MCF 10A (cell line): Measurements from ENCODE around the gene MST1R. TPM values are rescaled to one million over a fixed set of nuclear protein-coding genes. Genes with fewer than 3 reads are reported as not detected.

Source experiments
- BruUV-seq: library from RNA; stranded (reverse); fragments of 400-500 nt; replicated peaks from 2 replicates; lab custom pipeline; 2021; lab: Mats Ljungman, UMichigan
- CTCF ChIA-PET: fragments of 300-600 bp; sonication (Branson Sonifier 250); formaldehyde crosslinking; extraction: SDS; loops from one replicate; lab custom pipeline; 2021; ENCODE audit warnings: antibody characterized with exemption, inconsistent platforms; lab: Yijun Ruan, JAX
- POLR2A ChIA-PET: fragments of 300-600, 350-650 bp; sonication (Branson Sonifier 250); formaldehyde crosslinking; extraction: SDS; loops from one replicate; lab custom pipeline; 2020; ENCODE audit warnings: antibody characterized with exemption, inconsistent platforms; lab: Yijun Ruan, JAX
- DNase-seq: peaks from one replicate; pipeline ENCODE4 v3.0.0-alpha.2; 2018; ENCODE audit not compliant: unreplicated experiment
- H3K27ac Mint-ChIP-seq: one replicate; pipeline ENCODE4 v1.8.0; 2022; ENCODE audit warnings: mild to moderate bottlenecking, low read depth, mixed read lengths; ENCODE audit not compliant: unreplicated experiment
- H3K27me3 Mint-ChIP-seq: one replicate; pipeline ENCODE4 v1.8.0; 2022; ENCODE audit warnings: mixed read lengths; ENCODE audit not compliant: insufficient read depth, unreplicated experiment
- H3K36me3 Mint-ChIP-seq: one replicate; pipeline ENCODE4 v1.8.0; 2022; ENCODE audit warnings: mild to moderate bottlenecking, moderate library complexity, mixed read lengths; ENCODE audit not compliant: insufficient read depth, unreplicated experiment
- H3K4me1 Mint-ChIP-seq: one replicate; pipeline ENCODE4 v1.8.0; 2022; ENCODE audit warnings: mixed read lengths; ENCODE audit not compliant: insufficient read depth, unreplicated experiment
- H3K4me3 Mint-ChIP-seq: one replicate; pipeline ENCODE4 v1.8.0; 2022; ENCODE audit warnings: mild to moderate bottlenecking, moderate library complexity, mixed read lengths; ENCODE audit not compliant: unreplicated experiment
- H3K9me3 Mint-ChIP-seq: one replicate; pipeline ENCODE4 v1.8.0; 2022; ENCODE audit warnings: mixed read lengths; ENCODE audit not compliant: unreplicated experiment
- CTCF ChIP-seq: fragments of 200-600 bp; IDR thresholded peaks from one replicate; pipeline ENCODE4 v1.8.0; 2022; ENCODE audit warnings: antibody characterized with exemption, mild to moderate bottlenecking; ENCODE audit not compliant: unreplicated experiment
- intact Hi-C: fragments of 100-400 bp; cut with micrococcal nuclease; formaldehyde crosslinking; loops from 2 replicates; pipeline ENCODE4 v1.14.1; 2022
- total RNA-seq: library from RNA; stranded (reverse); gene quantifications from 2 replicates; pipeline ENCODE4 v1.2.3, GENCODE V29; 2022

Gene MST1R
- total RNA-seq, 1 experiment from 2014 or later = 103 TPM

GRCh38 chr3:49930922-49931321 is 27.2 kb upstream of the MST1R start:
- POLR2A ChIA-PET = interaction anchor here (0.6 to 5.0 kb wide), 4 partner anchors 9 to 117 kb away, joined by 3 to 86 read pairs (median 12); partner anchors contain the start of genes RBM6 and UBA7
- no peak for TF ChIP-seq CTCF
- Mint-ChIP-seq H3K36me3 (peaks cover 7% of the 10 kb centered on the region), H3K4me1 (peaks cover 9% of the 10 kb centered on the region), H3K27ac (no peak overlapping the region), H3K27me3 (no peaks in the 10 kb centered on the region), H3K9me3 (no peaks in the 10 kb centered on the region), H3K4me3 (no peak overlapping the region)
- CTCF ChIA-PET = interaction anchor here (0.6 to 0.7 kb wide), 2 partner anchors 129 to 158 kb away, joined by 3 to 4 read pairs; partner anchors contain the start of gene RBM5
- DNase-seq = peak; percentile 32
- BruUV-seq = no TSS peak
- intact Hi-C loops = no loop called here

- TF ChIP-seq CTCF = no peak
- POLR2A ChIA-PET = interaction anchor here (0.6 to 5.0 kb wide), 10 partner anchors 10 to 458 kb away, joined by 3 to 86 read pairs (median 8); partner anchors contain the start of genes CDHR4, INKA1, IP6K1 and RBM5
- Mint-ChIP-seq H3K27ac (peak overlapping the region; percentile 75), H3K9me3 (no peaks in the 10 kb centered on the region), H3K27me3 (no peaks in the 10 kb centered on the region), H3K36me3 (peaks cover 7% of the 10 kb centered on the region), H3K4me3 (peak overlapping the region; percentile 87), H3K4me1 (peaks cover 12% of the 10 kb centered on the region)
- intact Hi-C loops = no loop called here
- DNase-seq = no peak
- BruUV-seq = TSS peak; percentile 65
- CTCF ChIA-PET = interaction anchor here (0.8 to 2.0 kb wide), 7 partner anchors 15 to 252 kb away, joined by 3 to 15 read pairs (median 4); partner anchors contain the start of gene INKA1
Measured at GRCh38 chr3:49930168-49930690, 26.6 kb upstream of the MST1R start.

GRCh38 chr3:49929291-49930167 is 25.9 kb upstream of the MST1R start, which contains the start of gene MON1A:
TSS of gene MON1A (minus strand) at chr3:49929811. CDS start at chr3:49913346, 16,465 bp downstream.
- Mint-ChIP-seq H3K27me3 (no peaks in the 10 kb centered on the region), H3K9me3 (no peaks in the 10 kb centered on the region), H3K4me1 (peaks cover 12% of the 10 kb centered on the region), H3K36me3 (peaks cover 7% of the 10 kb centered on the region), H3K27ac (peak within 1 kb of the TSS; percentile 75), H3K4me3 (peak within 1 kb of the TSS; percentile 87)
- intact Hi-C loops = no loop called here
- peak; percentile 95 for DNase-seq
- TF ChIP-seq CTCF = peak; percentile 40
- POLR2A ChIA-PET = interaction anchor here (0.6 to 5.0 kb wide), 13 partner anchors 11 to 458 kb away, joined by 3 to 86 read pairs (median 5); partner anchors contain the start of genes CDHR4, INKA1, IP6K1 and RBM5
- TSS peak; percentile 49 for BruUV-seq
- CTCF ChIA-PET = interaction anchor here (0.5 to 2.0 kb wide), 15 partner anchors 10 to 427 kb away, joined by 3 to 15 read pairs (median 4); partner anchors contain the start of genes INKA1 and RBM6
